HG03060 (cell line): ENCODE measurements around the gene MTUS2.

Source experiments
- ATAC-seq: cut with Tn5 transposase; IDR thresholded peaks from one replicate; pipeline ENCODE4 v1.9.1; 2021; ENCODE audit warnings: low read depth, moderate number of reproducible peaks; ENCODE audit not compliant: unreplicated experiment

MTUS2 gene

GRCh38 chr13:29465741-29466293 lies 645.7 kb downstream of the MTUS2 start:
- no peak for ATAC-seq

- ATAC-seq = no peak
Observed at GRCh38 chr13:29471551-29471950, 651.4 kb downstream of the MTUS2 start.

- no peak for ATAC-seq
Observed at GRCh38 chr13:29472332-29472961, 652.3 kb downstream of the MTUS2 start.

GRCh38 chr13:29473166-29473565 lies 653.0 kb downstream of the MTUS2 start:
- no peak for ATAC-seq

DNA sequence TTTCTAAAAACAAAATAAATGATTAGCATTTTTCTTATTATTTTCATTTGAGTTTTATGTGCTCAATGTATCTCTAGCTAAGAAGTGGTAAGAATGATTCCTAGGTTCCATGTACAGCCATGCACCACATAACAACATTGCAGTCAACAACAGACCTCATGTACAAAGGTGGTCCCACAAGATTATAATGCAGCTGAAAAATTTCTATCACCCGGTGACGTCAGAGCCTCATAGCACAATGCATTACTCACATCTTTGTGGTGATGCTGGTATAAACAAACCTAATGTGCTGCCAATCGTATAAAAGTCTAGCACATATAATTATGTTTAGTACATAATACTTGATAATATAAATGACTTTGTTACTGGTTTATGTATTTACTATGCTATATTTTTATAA lies 654.9 kb downstream of the MTUS2 start:
- ATAC-seq = no peak

DNA sequence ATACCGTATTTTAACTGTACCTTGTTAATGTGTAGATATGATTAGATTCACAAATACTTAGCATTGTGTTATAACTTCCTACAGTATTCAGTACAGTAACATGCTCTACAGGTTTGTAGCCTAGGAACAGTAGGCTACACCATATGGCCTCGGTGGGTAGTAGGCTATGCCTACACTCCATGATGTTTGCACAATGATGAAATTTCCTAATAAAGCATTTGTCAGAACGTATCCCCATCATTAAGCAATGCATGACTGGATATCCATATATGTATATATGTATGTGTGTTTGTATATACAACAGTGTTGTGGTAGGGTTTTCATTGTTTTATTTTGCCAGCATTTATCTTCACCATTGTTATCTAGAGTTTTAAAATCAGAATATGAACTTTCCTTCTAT lies 655.9 kb downstream of the MTUS2 start:
- ATAC-seq = no peak

DNA sequence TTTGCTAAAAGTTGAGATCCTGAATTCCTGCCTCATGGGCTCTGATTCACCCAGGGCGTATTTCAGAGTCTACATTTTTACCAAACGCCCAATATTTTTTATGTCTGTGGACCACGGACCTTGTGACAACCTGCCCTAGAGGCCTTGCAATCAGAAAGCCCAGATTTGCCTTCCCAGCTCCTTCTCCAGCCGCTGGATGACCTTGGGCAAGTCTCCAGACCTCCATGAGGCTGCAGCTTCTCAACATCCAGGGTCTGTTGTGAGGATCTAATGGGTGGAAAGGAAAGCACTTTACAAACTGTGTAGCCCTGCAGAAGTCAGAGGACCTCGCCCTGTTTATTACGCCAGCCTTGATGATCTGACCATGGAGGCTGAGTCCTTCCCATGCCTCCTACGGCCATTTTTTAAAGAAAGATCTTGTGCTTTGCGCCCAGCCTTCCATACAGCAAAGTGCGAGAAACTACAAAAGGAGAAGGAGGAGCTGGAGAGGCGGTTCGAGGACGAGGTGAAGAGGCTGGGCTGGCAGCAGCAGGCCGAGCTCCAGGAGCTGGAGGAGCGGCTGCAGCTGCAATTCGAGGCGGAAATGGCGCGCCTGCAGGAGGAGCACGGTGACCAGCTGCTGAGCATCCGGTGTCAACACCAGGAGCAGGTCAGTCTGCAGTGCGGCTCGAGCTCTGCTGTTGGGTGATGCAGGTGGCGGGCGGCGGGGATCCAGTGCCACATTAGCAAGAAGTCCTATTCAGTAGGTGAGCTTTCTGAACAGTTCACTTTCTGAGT lies 659.8 kb downstream of the MTUS2 start:
- no peak for ATAC-seq

- ATAC-seq = no peak
Observed at GRCh38 chr13:29480893-29481525, 660.9 kb downstream of the MTUS2 start.

DNA sequence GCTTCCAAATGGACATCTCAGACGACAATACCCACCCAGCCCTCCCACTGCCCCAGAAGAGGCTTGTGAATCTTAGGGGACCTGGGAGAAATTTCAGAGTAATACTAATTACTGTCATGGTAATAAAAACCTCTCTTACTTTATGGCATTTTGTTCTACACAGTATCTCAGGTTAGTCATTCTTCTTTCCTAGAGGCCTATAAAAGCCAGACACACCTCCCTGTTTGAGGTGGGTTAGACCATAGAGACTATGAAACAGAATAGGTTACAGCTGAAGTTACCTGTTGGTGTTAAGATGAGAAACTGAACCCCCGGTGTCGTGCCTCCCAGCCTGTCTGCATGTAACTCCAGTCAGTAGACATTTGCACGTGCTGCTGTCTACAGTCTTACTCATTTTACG lies 661.5 kb downstream of the MTUS2 start:
- ATAC-seq = no peak

- ATAC-seq = no peak
Observed at GRCh38 chr13:29482504-29482903, 662.4 kb downstream of the MTUS2 start.

GRCh38 chr13:29483211-29483610 lies 663.1 kb downstream of the MTUS2 start:
- no peak for ATAC-seq

GRCh38 chr13:29483623-29484022 lies 663.5 kb downstream of the MTUS2 start:
- no peak for ATAC-seq

GRCh38 chr13:29484236-29484635 lies 664.1 kb downstream of the MTUS2 start:
- ATAC-seq = no peak

- no peak for ATAC-seq
Observed at GRCh38 chr13:29484796-29485195, 664.7 kb downstream of the MTUS2 start.

- no peak for ATAC-seq
Observed at GRCh38 chr13:29486551-29486950, 666.4 kb downstream of the MTUS2 start.

DNA sequence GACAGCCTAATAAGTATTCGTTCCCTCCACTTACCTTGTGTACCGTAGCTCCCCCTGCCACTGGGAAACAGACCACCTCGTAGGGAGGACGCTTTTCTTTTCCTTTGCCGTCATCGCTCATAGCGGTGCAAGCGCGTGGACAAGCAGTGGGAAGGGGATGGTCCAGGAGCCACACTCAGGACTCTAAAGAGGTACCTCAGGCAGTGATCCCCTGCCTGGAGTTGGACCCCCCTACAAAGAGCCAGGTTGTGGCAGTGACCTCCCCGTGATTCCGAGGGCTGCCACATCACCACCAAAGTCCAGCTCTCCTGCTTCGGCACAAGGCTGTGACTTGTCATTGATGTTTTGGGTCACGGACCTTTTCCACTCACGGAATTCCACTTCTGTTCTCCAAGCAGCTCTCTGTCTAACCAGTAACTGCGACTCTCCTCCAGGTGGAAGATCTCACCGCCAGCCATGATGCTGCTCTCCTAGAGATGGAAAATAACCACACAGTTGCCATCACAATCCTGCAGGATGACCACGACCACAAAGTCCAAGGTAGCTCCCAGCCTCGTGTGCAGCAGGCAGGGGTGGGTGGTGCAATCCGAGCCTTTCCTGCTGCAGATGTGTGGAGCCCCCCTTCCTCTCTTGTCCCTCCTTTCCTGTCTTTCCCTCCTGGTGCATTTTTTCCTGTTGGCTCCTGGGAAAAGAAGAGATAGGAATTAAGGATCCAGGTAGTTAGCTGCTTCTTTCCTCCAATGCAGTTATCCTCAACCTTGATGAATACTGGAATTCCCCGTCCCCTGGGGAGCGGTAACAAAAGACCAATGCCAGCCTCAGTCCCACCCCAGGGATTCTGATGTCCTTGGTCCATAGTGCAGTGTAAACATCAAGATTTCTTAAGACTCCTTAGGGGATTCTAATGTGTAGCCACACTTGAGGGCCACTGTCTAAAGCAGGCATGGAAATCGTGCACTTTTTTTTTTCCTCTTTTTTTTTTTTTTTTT lies 667.6 kb downstream of the MTUS2 start:
- ATAC-seq = no peak

DNA sequence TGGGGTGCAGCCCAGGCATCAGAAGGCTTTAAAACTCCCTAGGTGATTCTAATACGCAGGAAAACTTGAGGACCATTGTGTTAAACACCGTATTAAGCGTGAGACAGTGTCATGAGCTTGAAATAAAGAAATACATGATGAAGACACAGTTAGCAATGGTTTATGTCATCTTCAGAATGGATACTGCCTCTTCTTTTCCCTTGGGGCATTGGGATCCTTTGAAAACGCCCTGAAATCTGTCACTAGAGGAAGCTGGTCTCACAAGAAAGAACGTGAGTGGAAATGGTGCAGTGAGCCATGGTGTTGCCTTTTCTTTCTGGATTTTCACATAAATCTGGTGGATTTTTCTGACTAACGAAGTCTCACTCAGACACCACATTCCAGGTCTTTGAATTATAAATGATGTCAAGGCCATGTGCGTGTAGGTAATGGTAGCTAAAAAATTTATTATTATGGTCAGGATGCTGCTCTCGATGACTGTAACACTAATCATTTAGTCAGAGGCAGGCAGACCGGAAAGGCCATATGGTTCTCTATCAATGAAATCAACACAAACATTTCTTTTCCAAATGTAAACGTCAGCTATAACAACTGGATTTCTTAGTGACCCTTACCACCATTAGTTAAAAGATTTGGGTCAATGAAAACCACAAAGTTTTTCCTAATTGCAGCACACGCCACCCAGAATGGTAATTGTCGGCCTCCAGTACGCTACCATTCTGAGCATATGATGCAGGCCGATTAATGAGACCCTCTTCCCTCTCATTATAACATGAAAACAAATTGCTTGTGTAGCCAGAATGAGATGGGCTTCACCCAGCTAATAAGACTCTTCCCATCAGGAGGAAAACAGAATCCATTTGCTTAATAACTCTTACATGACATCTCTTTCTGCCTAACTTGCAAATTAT lies 669.8 kb downstream of the MTUS2 start:
- ATAC-seq = no peak

DNA sequence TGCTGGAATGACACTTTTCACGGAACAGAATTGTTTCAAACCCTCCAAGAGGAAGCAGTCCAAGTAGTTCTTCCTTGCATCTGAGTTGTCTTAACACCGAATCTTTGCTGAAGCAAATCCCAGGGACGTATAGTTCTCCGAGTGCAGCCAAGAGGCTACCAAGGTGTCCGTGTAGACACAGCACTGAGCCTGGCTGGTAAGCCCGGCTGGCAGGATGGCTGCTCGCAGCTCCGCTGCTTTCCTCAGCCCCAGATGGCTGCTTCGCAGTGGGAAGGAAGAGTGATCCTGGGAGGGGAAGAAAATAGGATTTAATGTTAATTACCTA lies 670.4 kb downstream of the MTUS2 start:
- ATAC-seq = no peak

DNA sequence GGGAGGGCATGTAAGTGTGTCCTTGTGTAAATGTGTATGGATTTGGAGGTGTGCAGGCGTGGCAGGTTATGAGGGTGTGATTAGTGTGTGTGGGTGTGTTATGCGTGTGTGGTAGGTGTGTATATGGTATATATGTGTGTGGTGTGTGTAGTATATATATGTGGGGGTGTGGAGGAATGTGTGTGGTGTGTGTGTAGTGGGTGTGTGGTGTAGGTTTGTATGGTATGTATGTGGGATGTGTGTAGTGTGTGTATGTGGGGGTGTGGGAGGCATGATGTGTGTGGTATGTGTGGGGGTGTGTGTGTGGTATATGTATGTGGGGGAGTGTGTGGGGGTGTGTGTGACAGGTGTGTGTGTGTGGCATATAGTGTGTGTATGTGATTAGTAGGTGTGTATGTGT lies 671.1 kb downstream of the MTUS2 start:
- ATAC-seq = no peak
